ENCODE results near the gene AGPS. TPM values are rescaled to one million over a fixed set of nuclear protein-coding genes. Genes with fewer than 3 reads are reported as not detected.

The AGPS gene
- total RNA-seq, 1 experiment from 2014 or later, result 60.9 TPM

- no peak overlapping the region for H4K8ac ChIP-seq (replicated peaks; ENCODE audit: insufficient read length, low read depth, low read length)
- no peaks in the 10 kb centered on the region for H3K23me2 ChIP-seq (ENCODE audit: insufficient read length, low read depth, low read length, poor library complexity, severe bottlenecking)
- no peak overlapping the region for H3K4me3 Mint-ChIP-seq
- H2BK5ac ChIP-seq (ENCODE audit: insufficient read length, low read length), result no peak overlapping the region
- no peak overlapping the region for H3T11ph ChIP-seq (ENCODE audit: low read length)
- no peaks in the 10 kb centered on the region for H3K9me3 ChIP-seq (ENCODE audit: control insufficient read depth, low read depth, low read length)
- H2AK5ac ChIP-seq (ENCODE audit: insufficient read length, low read length), result no peak overlapping the region
- no peaks in the 10 kb centered on the region for H3K4me1 ChIP-seq (ENCODE audit: insufficient read depth, low read length)
- no peak overlapping the region for H3K4ac ChIP-seq (ENCODE audit: low read depth, low read length)
- H3K4me1 Mint-ChIP-seq, result no peaks in the 10 kb centered on the region
- no peak overlapping the region for H3K18ac ChIP-seq (ENCODE audit: insufficient read length, low read depth, low read length)
- H3K27ac Mint-ChIP-seq, result no peak overlapping the region
- H3K27ac ChIP-seq (ENCODE audit: insufficient read length, low read depth, low read length), result no peak overlapping the region
- H3K27me3 ChIP-seq (ENCODE audit: insufficient read depth, low read length), result no peaks in the 10 kb centered on the region
- no peak overlapping the region for H4K5ac ChIP-seq (ENCODE audit: insufficient read length, low read depth, low read length)
- H3K79me1 ChIP-seq (ENCODE audit: insufficient read depth, low read depth, low read length, poor library complexity, severe bottlenecking), result no peaks in the 10 kb centered on the region
- H2AFZ ChIP-seq (ENCODE audit: low read length), result no peak overlapping the region
- H3K14ac ChIP-seq (ENCODE audit: insufficient read depth, low read length), result no peak overlapping the region
- H3K9ac ChIP-seq (ENCODE audit: extremely low read depth, insufficient read length, low read length), result no peak overlapping the region
- peaks cover 3% of the 10 kb centered on the region; the same call in 1 of the 2 replicates for H3K27me3 Mint-ChIP-seq (ENCODE audit: low read depth)
- no peaks in the 10 kb centered on the region for H3K9me3 Mint-ChIP-seq
- H2BK20ac ChIP-seq (ENCODE audit: low read depth, low read length, poor library complexity, severe bottlenecking), result no peak overlapping the region
- H2BK15ac ChIP-seq (ENCODE audit: low read depth, low read length), result no peak overlapping the region
- H3K4me2 ChIP-seq (ENCODE audit: insufficient read depth, insufficient read length, low read length), result no peak overlapping the region
- H3K36me3 Mint-ChIP-seq (ENCODE audit: insufficient read depth in 1 of 3, low read depth in 3 of 3), result no peaks in the 10 kb centered on the region
- no peak overlapping the region for H3K56ac ChIP-seq (ENCODE audit: insufficient read length, low read depth, low read length)
- no peak overlapping the region for H2BK120ac ChIP-seq (ENCODE audit: low read depth, low read length, poor library complexity, severe bottlenecking)
- whole genome bisulfite sequencing (ENCODE audit: extremely low coverage, insufficient read length, low lambda C conversion rate), result no CpG with 5 or more reads among the region's 1 CpG
- TF ChIP-seq, protein P1, sequence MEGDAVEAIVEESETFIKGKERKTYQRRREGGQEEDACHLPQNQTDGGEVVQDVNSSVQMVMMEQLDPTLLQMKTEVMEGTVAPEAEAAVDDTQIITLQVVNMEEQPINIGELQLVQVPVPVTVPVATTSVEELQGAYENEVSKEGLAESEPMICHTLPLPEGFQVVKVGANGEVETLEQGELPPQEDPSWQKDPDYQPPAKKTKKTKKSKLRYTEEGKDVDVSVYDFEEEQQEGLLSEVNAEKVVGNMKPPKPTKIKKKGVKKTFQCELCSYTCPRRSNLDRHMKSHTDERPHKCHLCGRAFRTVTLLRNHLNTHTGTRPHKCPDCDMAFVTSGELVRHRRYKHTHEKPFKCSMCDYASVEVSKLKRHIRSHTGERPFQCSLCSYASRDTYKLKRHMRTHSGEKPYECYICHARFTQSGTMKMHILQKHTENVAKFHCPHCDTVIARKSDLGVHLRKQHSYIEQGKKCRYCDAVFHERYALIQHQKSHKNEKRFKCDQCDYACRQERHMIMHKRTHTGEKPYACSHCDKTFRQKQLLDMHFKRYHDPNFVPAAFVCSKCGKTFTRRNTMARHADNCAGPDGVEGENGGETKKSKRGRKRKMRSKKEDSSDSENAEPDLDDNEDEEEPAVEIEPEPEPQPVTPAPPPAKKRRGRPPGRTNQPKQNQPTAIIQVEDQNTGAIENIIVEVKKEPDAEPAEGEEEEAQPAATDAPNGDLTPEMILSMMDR (conservative IDR thresholded peaks at IDR 0.05), result no peak
- no peak overlapping the region for H3K23ac ChIP-seq (ENCODE audit: insufficient read length, low read depth, low read length)
- H2BK12ac ChIP-seq (ENCODE audit: insufficient read length, low read depth, low read length), result no peak overlapping the region
- H4K20me1 ChIP-seq (ENCODE audit: control insufficient read depth, insufficient read depth, insufficient read length), result no peaks in the 10 kb centered on the region
- DNase-seq, result no peak
- no peak overlapping the region for H4K91ac ChIP-seq (ENCODE audit: insufficient read length, low read depth, low read length)
- no peaks in the 10 kb centered on the region for H3K79me2 ChIP-seq (ENCODE audit: insufficient read depth, low read length)
These were observed 193.6 kb downstream of the AGPS start for GRCh38 chr2:177586154-177586553.
